ENCODE results near the gene ADAMTS1.

Gene ADAMTS1

DNA sequence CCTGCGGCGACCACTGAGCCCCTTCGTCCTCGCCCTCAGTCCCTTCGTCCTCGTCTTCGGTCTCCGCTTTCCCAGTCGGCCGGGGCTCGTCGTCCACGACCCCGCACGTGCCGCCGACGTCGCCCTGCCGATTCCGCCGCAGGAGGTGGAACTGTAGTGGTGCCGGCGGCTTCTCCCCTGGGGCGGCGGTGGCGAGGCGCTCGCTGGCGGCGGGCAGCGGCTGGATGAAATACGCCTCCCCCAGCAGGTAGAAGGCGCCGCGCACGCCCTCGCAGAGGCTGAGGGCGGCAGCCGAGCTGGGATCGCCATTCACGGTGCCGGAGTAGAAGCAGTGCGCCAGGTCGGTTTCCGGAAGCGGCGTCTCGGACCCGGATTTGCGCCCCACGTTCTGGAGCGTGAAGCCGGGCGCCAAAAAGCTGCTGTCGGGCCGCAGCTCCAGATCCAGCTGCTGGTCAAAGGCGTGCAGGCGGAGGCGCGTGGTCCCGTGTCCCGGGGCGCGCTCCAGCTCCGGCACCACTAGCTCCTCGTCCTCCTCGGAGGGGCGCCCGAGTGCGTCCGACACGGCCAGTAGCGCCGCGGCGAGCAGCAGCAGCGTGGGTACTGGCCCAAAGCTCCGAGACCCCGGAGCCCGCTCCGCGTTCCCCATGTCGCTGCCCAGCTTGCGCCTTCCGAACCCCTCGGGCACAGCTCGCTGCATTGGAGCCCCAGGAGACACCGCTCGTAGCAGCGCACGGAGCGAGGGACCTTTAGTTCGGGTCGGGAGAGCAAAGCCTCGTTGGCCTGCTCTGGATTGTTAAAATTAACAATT is 747 bp downstream of the ADAMTS1 start:
- ATAC-seq = peak; percentile 20

DNA sequence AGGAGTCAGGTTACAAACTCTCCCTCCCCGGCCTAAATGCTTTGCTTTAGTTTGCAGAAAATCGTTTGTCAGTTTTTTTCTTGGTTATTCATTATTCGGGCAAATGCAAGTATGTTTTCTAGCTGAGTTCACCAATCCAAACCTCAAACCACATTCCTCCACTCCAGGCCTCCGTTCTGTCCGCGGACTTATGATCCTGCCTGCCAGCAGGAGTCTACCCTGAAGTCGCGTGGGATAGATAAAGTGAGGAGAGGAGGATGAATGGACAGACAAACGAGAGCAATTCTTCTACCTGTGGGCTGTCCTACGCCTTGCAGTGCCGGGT is 1.3 kb downstream of the ADAMTS1 start:
- DNase-seq (no peak), ATAC-seq (peak; percentile 21)

More for the DNA sequence above, 747 bp downstream of the ADAMTS1 start:
- peak; percentile 12 for DNase-seq

DNA sequence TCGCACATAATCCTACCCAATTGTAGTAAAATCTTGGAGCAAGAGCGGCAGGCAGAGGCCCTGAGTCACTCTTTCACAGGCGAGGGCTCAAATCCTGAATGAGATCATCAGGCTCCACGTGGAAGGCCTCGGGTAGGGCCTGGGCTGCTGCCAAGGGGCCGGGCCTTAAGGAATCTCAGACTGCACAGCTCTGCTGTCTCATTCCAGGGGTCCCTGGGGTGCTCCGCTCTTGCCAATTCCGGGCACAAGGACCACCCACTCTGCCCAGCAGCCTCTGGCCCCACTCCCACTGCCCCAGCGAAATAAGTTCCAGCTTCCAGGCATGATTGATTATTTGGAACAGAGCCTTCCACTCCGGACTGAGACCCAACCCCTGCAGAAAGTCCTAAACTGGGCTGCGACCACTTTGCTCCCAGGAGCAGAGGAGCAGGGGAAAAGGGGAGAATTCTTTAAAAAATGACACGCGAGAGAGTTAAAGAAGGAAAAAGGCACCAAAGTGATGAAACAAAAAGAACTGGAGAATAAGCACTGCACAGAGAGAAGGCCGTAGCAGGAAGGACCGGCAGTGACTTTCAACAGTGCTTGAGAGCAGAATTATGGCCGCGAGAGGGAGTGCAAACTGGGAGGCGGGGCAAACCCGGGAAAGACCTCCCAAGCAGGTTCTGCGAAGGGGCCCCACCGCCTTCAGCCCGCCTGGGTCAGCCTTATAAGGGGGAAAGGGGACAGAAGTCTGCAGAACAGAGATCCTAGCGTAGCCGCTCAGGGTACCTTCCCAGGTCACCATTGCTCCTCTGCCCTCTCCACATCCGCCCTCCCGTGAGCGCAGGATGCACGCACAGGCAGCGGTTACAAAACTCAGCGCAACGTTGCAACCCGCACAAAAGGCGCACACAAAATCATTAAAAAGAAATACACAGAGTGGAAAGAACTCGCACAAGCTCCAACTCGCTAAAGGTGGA is 2.0 kb downstream of the ADAMTS1 start:
- ATAC-seq = peak; percentile 37

DNA sequence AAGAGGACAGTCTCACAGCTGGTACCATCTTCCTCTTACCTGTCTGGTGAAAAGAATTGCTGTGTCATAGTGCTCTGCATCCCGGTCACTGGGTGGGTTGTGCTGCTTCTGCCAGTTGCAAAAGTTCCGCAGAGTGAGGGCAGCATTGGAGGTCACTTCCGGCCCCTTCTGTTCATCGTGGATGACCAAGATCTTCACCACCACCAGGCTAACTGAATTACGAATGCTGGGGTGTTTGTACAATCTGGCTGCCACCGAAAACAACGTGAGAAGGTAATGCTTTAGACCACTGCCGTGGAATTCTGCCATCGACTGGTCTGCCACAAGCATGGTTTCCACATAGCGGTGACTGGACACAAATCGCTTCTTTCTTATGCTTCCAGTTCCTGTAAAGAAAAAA is 2.9 kb downstream of the ADAMTS1 start:
- no peak for DNase-seq

More for the DNA sequence above, 2.0 kb downstream of the ADAMTS1 start:
- peak; percentile 20 for DNase-seq

DNA sequence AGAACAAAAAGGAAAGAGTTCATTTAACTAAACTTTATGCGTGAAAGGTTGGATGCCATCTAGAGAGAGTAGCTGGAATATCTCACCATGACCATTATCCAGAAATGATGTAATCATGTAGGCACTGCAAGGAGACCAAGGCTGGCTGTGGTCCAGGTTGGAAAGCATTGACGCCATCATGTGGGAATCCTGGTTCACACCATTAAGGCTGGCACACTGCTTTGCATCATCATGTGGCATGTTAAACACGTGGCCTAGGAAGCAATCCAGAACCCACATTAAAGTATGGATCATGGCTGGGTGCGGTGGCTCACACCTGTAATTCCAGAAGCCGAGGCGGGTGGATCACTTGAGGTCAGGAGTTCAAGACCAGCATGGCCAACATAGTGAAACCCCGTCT is 4.3 kb downstream of the ADAMTS1 start:
- ATAC-seq (no peak), DNase-seq (no peak)

More for the DNA sequence above, 2.9 kb downstream of the ADAMTS1 start:
- ATAC-seq = no peak

DNA sequence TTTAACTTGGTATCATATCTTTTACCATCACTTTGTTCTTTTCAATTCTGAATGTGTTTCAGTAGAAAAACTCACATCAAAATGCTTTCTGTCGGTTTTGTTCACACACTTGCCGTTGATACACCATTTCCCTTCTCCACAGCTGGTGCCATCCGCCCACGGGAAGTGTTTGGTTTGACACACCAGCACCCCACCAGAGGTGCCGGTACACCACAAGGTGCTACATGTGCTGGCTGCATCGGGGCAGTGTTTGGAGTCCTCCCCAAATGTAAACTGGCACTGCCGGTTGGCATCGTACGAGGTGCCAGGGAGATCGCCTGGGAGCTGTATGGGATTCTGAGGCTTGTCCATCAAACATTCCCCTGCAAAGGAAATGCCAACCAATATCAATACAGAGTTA is 5.0 kb downstream of the ADAMTS1 start:
- DNase-seq (peak; percentile 16), ATAC-seq (peak; percentile 44)

DNA sequence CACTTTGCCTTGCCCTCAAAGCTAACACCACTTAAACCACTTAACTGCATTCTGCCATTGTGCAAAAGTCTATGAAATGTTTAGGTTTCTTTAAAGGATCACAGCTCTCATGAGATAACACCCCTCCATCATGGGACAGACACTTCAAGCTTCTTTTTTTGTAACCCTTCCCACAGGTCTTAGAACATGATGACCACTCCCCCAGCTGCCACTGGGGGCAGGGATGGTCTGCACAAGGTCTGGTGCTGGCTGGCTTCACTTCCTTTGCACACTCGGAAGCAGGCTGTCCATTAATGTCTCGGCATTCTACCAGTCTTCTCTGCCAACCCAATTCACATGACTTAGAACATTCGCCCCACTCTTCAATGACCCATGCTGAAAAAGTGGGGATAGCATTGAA is 7.7 kb downstream of the ADAMTS1 start:
- no peak for DNase-seq
- ATAC-seq = no peak

DNA sequence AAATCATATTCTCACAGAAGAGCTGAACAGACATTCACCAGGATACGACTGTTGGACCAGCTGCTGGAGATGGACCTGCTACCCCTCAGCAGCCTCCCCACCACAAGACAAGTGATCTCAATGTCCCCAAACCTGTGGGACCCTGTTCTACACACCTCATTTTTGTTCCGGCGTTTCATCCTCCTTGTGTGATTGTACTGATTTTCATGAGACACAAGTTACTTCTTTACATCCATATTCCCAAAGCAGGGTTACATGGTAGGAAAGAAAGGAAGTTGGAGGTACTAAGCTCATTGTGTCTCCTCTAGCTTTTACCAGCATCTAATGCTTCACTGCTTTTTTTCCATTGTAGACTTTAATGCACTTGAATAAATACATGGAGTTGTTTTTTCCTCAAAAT is 8.7 kb downstream of the ADAMTS1 start:
- DNase-seq = no peak
- ATAC-seq = no peak

DNA sequence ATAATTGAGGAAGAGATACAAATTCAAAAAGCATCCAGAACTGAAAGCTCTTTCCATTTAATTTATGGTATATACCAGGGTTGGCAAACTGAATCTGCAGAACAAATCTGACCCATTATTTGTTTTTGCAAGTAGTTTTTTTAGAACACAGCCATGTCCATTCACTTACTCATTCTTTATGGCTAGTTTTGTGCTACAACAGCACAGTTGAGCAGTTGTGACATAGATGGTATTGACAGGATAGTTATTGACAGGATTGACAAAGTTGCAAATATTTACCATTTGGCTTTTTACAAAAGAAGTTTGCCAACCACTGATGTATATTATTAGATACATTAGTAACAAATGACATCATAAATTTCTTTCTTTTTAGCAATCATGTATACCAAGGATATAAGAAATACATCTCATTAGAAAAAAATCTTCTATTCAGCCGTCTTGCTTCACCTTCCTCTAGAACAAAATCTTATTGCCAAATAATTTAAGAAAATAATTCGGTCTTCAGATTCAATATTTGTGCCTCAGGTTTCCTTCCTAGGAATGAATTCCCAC is 9.4 kb downstream of the ADAMTS1 start:
- DNase-seq (no peak), ATAC-seq (no peak)

DNA sequence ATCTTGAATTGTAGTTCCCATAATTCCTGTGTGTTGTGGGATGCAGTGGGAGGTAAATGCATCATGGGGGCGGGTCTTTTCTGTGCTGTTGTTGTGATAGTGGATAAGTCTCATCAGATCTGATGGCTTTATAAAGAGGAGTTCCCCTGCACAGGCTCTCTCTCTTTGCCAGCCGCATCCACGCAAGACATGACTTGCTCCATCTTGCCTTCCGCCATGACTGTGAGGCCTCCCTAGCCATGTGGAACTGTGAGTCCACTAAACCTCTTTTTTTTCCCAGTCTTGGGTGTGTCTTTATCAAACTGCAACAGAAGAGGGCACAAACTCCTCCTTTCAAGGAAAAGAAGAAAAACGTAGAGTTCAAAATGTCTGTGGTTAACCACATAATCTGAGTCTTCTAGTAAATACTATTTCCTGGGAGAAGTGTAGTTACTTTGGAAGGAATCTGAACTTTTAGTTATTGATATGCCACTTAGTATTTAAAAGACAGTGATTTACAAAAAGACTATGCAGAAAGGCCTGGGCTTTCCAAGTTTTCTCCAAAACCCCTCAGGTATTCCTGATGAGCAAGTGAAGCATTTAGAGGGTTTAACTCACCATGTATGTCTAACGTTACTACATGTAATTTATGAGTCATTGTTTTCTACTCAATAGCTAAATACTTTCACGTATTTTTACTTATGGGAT is 10.0 kb downstream of the ADAMTS1 start:
- ATAC-seq (no peak), DNase-seq (no peak)

DNA sequence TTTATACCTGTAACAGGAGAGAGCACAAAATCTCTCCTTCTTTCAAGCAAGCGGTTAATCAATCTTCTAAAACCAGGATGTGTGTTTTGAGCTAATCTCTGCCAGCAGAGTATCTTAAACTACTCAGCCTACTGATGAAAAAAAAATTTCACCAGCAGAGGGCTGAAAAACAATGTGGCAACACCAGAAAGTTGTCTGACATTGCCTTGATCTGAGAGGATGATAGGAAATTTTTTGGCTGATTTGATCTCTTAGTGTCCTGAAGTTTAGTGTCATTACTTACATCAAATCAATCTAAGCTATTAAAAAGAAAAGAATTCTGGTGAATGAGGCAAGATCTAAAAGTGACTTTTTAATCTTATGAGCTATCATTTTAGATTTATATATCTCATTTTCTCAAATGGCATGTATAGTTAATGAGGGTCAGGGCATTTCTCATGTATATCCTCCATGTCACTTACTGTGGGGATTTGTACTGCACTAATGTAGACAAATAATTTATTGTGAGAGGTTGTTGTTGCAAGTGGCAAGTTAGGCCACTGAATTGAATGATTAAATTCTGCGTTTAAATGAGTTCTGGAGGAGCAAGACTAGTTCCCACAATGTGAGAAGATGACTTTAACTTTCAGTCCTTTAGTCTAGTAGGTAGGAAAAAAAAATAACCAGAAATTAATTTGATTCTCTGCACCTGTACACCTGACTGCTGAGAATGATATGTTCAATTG is 10.9 kb downstream of the ADAMTS1 start:
- no peak for DNase-seq

DNA sequence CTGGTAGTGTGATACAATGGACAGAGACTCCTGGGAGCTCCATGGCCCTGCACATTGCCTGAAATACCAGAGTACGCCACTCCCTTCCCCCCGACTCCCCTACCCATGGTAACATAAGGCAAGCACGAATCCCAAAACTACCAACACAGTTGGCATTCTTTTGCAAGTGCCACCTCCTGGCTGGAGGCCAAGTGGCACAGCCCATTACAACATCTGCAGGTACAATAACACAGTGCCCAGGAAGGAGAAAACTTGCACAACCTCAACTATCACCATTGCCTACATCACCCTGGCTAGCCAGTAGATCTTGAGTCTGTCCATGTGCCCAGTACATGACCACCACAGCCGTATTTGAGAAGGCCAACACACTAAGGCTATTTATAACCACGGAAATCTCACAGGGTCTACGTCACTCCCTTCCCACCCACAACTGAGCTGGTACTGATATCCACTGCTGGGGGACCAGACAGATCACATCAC is 11.7 kb downstream of the ADAMTS1 start:
- ATAC-seq = no peak
- DNase-seq = no peak

More for the DNA sequence above, 10.9 kb downstream of the ADAMTS1 start:
- ATAC-seq = no peak

DNA sequence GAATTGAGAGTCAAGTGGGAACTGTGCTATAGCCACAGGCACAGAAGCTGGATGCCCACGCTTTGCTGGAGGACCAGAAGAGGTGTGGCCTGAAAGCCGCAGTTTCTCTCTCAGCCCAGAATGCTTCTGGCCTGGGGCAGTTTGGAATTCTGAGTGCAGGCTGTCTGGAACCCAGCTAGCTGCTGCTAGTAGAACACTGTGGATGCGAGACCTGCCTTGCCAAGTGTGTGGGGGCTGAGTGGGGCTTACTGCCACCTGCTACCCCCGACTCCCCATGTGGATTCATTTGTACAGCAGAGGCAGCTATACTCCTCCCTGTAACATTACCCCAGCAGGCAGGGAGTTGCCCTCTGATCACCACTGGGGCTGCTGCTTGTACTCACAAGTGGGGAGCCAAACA is 12.2 kb downstream of the ADAMTS1 start:
- DNase-seq (no peak), ATAC-seq (no peak)

DNA sequence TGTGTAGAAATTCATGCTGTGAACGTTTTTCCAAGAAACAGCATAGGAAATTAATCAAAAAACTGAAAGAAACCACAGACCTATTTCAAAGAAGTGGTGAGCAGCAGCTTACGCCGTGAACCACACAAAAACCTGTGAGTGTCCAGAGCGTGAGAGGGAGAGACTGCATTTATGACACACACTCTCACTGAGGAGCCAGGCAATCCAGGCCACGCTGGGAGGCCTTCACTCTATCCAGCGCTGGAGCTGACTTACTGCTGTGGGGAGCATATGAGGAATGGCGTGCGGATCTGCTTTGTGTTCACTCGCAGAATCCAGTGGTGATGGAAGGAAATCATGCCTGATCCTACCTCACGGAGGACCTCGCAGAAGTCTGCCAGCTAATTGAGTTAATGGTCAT is 12.7 kb downstream of the ADAMTS1 start:
- ATAC-seq (no peak), DNase-seq (no peak)

DNA sequence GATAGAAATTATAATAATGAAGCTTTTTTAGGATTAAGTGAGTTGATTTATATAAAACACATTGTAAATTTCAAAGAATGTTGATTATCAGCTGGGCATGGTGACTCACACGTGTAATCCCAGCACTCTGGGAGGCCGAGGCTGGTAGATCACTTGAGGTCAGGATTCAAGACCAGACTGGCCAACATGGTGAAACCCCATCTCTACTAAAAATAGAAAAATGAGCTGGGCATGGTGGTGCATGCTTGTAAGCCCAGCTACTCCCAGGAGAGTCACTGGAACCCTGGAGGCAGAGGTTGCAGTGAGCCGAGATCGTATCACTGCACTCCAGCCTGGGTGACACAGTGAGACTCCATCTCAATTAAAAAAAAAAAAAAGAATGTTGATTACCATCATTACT is 18.4 kb downstream of the ADAMTS1 start:
- DNase-seq (no peak), ATAC-seq (no peak)

DNA sequence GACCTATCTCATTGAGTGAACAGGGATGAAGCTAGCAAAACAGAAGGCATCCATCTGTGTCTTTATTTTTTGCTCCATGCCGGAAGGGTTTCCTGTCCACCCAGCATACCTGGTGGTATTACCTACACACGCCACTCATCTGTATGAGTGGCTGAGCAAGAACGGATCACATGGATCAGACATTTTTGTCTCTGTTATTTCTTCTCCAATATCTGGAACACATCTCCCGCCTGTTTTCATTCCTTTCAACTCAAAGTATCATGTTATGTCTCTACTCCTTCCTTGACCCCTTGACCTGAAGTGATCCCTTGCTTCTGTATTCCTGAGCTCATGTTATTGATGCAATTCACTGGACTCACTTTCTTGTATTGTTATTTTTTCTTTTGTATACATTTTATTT is 24.7 kb downstream of the ADAMTS1 start:
- DNase-seq = no peak
- ATAC-seq = no peak

DNA sequence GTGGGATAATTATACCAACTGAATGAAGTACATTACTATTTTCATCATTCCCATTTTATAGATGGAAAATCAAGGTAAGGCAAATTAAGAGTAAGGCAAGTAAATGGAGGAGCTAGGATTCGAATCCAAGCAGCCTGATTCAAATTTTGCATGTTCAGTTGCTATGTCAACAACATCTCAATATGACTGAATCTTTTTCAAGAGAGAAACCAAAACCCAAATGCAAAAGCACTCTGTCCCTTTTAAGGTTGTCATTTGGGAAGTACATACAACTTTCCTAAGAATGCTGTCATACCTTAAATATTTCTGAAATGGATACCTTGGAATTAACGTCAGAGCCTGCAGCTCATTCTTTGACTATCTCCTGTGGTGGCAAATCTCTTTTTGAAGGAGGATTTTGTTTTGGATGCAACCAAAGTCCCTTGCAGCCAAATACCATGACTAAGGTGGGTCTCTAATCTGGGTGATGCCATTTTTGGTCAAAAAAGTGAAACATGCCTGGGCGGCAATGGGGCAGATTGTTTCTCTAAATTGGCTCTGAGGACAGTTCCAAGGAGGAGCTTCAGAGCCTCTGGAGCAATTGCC is 25.4 kb downstream of the ADAMTS1 start:
- DNase-seq = no peak
- ATAC-seq = no peak

DNA sequence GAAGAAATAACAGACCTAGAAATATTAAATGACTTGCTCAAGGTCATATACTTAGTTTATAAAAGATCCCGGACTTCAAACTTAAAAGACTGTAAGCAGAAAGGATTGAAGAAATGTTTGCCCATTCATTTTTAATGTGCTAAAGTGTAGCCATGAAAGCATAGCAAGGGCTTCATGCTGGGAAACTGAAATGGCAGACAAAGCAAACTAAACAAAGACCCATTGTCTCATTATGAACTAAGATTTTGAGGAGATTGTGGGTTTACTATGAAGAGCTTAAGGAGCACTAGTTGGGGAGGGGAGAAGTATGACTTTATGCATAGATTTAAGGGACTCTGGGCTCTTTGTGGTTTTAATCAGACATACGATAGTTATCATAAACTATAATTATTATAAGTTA is 26.3 kb downstream of the ADAMTS1 start:
- ATAC-seq = no peak

DNA sequence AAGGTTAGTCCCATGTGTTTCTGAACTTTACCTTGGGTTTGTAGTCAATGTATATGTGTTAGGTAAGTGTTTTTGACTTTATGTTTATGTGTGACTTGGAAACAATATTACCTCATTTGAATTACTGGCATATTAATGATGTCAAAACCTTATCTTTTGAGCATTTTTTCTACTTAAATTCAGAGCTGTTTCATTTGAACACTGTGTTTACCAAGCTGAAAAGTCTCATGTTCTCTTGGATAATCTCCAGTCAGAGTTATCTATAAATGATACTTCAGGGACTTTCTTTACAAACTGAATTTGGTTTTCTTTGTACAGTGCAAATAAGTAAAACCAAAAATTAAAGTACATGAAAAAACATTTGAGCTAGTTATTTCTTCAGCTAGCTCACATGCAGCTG is 30.0 kb downstream of the ADAMTS1 start:
- DNase-seq = no peak
- ATAC-seq = no peak

More for the DNA sequence above, 26.3 kb downstream of the ADAMTS1 start:
- no peak for DNase-seq

DNA sequence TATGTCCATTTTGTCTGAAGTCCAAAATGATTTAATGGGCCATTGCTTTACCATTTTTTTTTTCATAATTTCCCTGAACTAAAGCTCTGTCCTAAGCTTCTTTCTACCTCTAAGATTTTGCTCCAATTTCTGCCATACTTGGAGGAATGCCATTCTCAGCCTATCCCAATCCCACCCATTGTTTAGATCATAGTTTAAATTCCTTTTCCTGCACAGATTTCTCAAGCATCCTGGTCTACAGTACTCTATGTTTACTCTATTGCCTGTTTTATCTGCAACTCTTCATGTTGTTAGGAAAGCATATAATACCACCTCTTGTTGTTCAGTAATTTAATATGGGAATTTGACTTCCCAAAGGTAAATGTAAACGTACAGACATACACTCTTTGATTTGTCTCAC is 30.8 kb downstream of the ADAMTS1 start:
- ATAC-seq (no peak), DNase-seq (no peak)

DNA sequence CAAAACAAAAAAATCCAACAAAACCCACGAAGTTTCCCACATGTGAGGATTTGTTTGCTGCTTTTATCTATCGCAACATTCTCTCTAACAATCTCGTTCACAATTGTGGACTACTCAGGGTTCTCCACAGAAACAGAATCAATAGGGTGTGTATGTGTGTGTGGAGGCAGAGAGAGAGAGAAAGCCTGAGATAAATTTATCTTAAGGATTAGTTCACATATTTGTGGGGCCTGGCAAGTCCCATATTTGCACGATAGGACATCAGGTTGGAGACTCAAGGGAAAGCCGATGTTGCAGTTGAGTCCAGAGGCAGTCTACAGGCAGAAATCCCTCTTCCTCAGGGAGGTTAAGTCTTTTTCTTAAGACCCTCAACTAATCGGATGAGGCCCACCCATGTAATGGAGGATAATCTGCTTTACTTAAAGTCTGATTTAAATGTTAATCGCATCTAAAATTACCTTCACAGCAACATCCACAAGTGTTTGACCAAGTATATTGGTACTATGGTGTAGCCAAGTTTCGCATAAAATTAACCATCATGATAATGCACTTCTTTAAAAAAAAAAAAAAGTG is 31.7 kb downstream of the ADAMTS1 start:
- DNase-seq = no peak
- ATAC-seq = no peak
